HepG2 (cell line): ENCODE data around the gene MAP1LC3A. TPM values are rescaled to one million over a fixed set of nuclear protein-coding genes. Genes with fewer than 3 reads are reported as not detected.

ENCODE experiments used
- BCL6 ChIP-seq: IDR thresholded peaks from 2 replicates; pipeline ENCODE4 v1.6.1; 2016; ENCODE audit warnings: missing genetic modification reagents, missing compliant biosample characterization
- CBX5 ChIP-seq: sonication (generic); formaldehyde crosslinking; IDR thresholded peaks from 2 replicates; pipeline ENCODE4 v1.4.0; 2020; ENCODE audit warnings: missing genetic modification reagents, borderline replicate concordance
- ELF1 ChIP-seq: sonication (generic); formaldehyde crosslinking; IDR thresholded peaks from 2 replicates; pipeline ENCODE4 v1.4.0; 2020; ENCODE audit warnings: missing genetic modification reagents
- FLYWCH1 ChIP-seq: sonication (generic); formaldehyde crosslinking; IDR thresholded peaks from 2 replicates; pipeline ENCODE4 v1.8.1; 2023; ENCODE audit warnings: mild to moderate bottlenecking, missing genetic modification reagents
- HNRNPH1 ChIP-seq: fragments of 200-400 bp; formaldehyde crosslinking; optimal IDR thresholded peaks from 2 replicates; pipeline ENCODE3; 2017; ENCODE audit warnings: mild to moderate bottlenecking, low read depth, low read length
- KLF12 ChIP-seq: sonication (generic); formaldehyde crosslinking; IDR thresholded peaks from 2 replicates; pipeline ENCODE4 v1.4.0; 2020; ENCODE audit warnings: missing genetic modification reagents, borderline replicate concordance
- MXI1 ChIP-seq: IDR thresholded peaks from 3 replicates; pipeline ENCODE4 v1.6.1; 2012; ENCODE audit warnings: low read depth, low read length, inconsistent platforms, borderline replicate concordance
- NCOA2 ChIP-seq: sonication (generic); formaldehyde crosslinking; IDR thresholded peaks from 2 replicates; pipeline ENCODE4 v1.8.0; 2022; ENCODE audit warnings: inconsistent platforms
- NFE2 ChIP-seq: sonication (generic); formaldehyde crosslinking; IDR thresholded peaks from 2 replicates; pipeline ENCODE4 v1.4.0; 2020; ENCODE audit warnings: missing genetic modification reagents
- SMYD3 ChIP-seq: sonication (generic); formaldehyde crosslinking; IDR thresholded peaks from 2 replicates; pipeline ENCODE4 v1.8.1; 2023; ENCODE audit warnings: mild to moderate bottlenecking, missing genetic modification reagents
- SOX13 ChIP-seq, 3 experiments: fragments of 450-650 bp in 1 of 3; sonication (generic) in 1 of 3; formaldehyde crosslinking in 1 of 3; IDR thresholded peaks in 2 of 3; conservative IDR thresholded peaks in 1 of 3; 2 replicates each; pipeline versions ENCODE4 v1.5.0 to v1.6.1; 2016 to 2020; ENCODE audit warnings: antibody characterized with exemption in 1 of 3, mild to moderate bottlenecking in 1 of 3, missing compliant biosample characterization in 1 of 3, missing genetic modification reagents in 1 of 3, moderate library complexity in 1 of 3
- ZNF205 ChIP-seq: IDR thresholded peaks from 2 replicates; pipeline ENCODE4 v1.6.1; 2018; ENCODE audit warnings: missing biosample characterization, missing genetic modification reagents
- ZNF441 ChIP-seq: sonication (generic); formaldehyde crosslinking; IDR thresholded peaks from 2 replicates; pipeline ENCODE4 v1.7.0; 2021; ENCODE audit warnings: missing genetic modification reagents, borderline replicate concordance
- ZNF496 ChIP-seq: sonication (generic); formaldehyde crosslinking; IDR thresholded peaks from 2 replicates; pipeline ENCODE4 v1.8.1; 2023; ENCODE audit warnings: mild to moderate bottlenecking, moderate library complexity, missing genetic modification reagents; ENCODE audit not compliant: insufficient replicate concordance
- ZNF543 ChIP-seq: sonication (generic); formaldehyde crosslinking; IDR thresholded peaks from 2 replicates; pipeline ENCODE4 v1.4.0; 2020; ENCODE audit warnings: mild to moderate bottlenecking, missing genetic modification reagents
- ZNF768 ChIP-seq: sonication (generic); formaldehyde crosslinking; IDR thresholded peaks from 2 replicates; pipeline ENCODE4 v1.4.0; 2020; ENCODE audit warnings: missing genetic modification reagents
- polyA plus RNA-seq, 8 experiments: library from polyadenylated mRNA; depleted of rRNA in 3 of 8; stranded (reverse) in 7 of 8; unstranded in 1 of 8; fragments of >200 nt; fragmentation: Illumina TruSeq in 4 of 8; extraction: Trizol in 4 of 8; gene quantifications; 2 replicates each; pipeline versions ENCODE4 v1.2.1 to v1.2.3, GENCODE V29; 2011 to 2016; ENCODE audit warnings: low read depth in 4 of 8, missing spikeins in 1 of 8, mixed read lengths in 1 of 8; ENCODE audit not compliant: insufficient read depth in 1 of 8
- total RNA-seq, 5 experiments: library from RNA; depleted of rRNA; stranded (reverse); fragments of >200 nt; fragmentation: Illumina TruSeq; extraction: Trizol; gene quantifications; 2 replicates each; pipeline ENCODE4 v1.2.3, GENCODE V29; 2016; ENCODE audit warnings: low read depth in 1 of 5
- TF ChIP-seq, protein P1 (sequence below): sonication (generic); formaldehyde crosslinking; IDR thresholded peaks from 2 replicates; pipeline ENCODE4 v1.5.1; 2020; ENCODE audit warnings: missing genetic modification reagents, mild to moderate bottlenecking, borderline replicate concordance
- TF ChIP-seq, protein P2 (sequence below): sonication (generic); formaldehyde crosslinking; IDR thresholded peaks from 2 replicates; pipeline ENCODE4 v1.5.1; 2020; ENCODE audit warnings: mild to moderate bottlenecking, moderate library complexity, missing genetic modification reagents
- TF ChIP-seq, protein P3 (sequence below): sonication (generic); formaldehyde crosslinking; IDR thresholded peaks from 2 replicates; pipeline ENCODE4 v1.8.1; 2022; ENCODE audit warnings: mild to moderate bottlenecking, missing genetic modification reagents
- TF ChIP-seq, protein P4 (sequence below): sonication (generic); formaldehyde crosslinking; IDR thresholded peaks from 2 replicates; pipeline ENCODE4 v1.5.0; 2020; ENCODE audit warnings: mild to moderate bottlenecking, missing genetic modification reagents

Gene MAP1LC3A
- total and polyA plus RNA-seq, 2 of the 13 experiments (the other 11 are each of a cell fraction or from before 2014, with no cell fraction given): not detected

DNA sequence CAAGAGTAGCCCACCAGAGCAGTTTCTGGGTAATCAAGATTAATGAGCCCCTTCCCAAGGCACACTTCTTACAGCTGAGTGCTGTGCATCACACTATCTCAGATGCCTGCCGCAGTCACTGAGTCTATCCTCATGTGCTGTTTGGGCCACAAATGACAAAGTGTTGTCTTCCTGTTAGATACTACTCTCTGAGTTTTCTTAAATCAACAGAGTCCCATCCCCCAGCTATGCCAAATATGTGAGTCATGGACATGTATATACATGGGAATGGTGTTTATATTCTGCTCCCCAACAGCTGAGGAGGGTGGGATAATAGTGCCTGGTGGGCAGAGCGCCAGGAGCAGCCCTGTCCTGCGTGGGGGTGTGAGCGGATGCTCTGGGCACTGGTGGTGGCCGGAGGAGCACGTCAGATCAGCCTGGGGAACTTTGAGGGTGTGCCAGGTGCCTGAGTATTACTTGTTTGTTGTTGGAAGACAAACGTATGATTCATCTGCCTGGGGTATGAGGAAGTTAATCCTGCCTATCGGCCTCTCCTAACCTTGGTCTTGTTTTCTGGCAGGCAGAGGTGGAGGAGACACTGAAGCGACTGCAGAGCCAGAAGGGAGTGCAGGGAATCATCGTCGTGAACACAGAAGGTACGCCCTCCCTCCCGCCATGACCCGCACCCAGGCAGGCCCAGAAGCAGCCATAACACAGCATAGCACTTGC, 32.7 kb upstream of the MAP1LC3A start (continued):
- 0 out of 2 replicates have a peak, but pooled peaks have one; percentile 49 for TF ChIP-seq ZNF441 (CRISPR knock-in tag)
- peak; percentile 80; the same call in 1 of the 2 replicates for TF ChIP-seq ZNF543 (CRISPR knock-in tag)
- TF ChIP-seq, protein P1, sequence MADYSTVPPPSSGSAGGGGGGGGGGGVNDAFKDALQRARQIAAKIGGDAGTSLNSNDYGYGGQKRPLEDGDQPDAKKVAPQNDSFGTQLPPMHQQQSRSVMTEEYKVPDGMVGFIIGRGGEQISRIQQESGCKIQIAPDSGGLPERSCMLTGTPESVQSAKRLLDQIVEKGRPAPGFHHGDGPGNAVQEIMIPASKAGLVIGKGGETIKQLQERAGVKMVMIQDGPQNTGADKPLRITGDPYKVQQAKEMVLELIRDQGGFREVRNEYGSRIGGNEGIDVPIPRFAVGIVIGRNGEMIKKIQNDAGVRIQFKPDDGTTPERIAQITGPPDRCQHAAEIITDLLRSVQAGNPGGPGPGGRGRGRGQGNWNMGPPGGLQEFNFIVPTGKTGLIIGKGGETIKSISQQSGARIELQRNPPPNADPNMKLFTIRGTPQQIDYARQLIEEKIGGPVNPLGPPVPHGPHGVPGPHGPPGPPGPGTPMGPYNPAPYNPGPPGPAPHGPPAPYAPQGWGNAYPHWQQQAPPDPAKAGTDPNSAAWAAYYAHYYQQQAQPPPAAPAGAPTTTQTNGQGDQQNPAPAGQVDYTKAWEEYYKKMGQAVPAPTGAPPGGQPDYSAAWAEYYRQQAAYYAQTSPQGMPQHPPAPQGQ (CRISPR knock-in tag): no peak
- peak; percentile 66; the same call in 1 of the 3 replicates for TF ChIP-seq MXI1
- TF ChIP-seq SMYD3 (CRISPR knock-in tag): peak; percentile 78; the same call in 1 of the 2 replicates
- peak; percentile 92; the same call in 1 of the 2 replicates for TF ChIP-seq CBX5 (CRISPR knock-in tag)
- TF ChIP-seq ZNF496 (CRISPR knock-in tag): no peak
- TF ChIP-seq ZNF205 (CRISPR knock-in tag): peak; percentile 91
- TF ChIP-seq FLYWCH1 (CRISPR knock-in tag): no peak
- peak; percentile 90 for TF ChIP-seq ELF1
- TF ChIP-seq, protein P2, sequence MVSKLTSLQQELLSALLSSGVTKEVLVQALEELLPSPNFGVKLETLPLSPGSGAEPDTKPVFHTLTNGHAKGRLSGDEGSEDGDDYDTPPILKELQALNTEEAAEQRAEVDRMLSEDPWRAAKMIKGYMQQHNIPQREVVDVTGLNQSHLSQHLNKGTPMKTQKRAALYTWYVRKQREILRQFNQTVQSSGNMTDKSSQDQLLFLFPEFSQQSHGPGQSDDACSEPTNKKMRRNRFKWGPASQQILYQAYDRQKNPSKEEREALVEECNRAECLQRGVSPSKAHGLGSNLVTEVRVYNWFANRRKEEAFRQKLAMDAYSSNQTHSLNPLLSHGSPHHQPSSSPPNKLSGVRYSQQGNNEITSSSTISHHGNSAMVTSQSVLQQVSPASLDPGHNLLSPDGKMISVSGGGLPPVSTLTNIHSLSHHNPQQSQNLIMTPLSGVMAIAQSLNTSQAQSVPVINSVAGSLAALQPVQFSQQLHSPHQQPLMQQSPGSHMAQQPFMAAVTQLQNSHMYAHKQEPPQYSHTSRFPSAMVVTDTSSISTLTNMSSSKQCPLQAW (CRISPR knock-in tag): peak; percentile 92
- TF ChIP-seq SOX13 (IDR thresholded peaks at IDR 0.05): peak; percentile 55
- TF ChIP-seq SOX13 (CRISPR knock-in tag; conservative IDR thresholded peaks at IDR 0.05 in 1 of 2, IDR thresholded peaks at IDR 0.05 in 1 of 2): peak; percentile 17 to 85; a peak in 2 of 4 replicates
- TF ChIP-seq, protein P3, sequence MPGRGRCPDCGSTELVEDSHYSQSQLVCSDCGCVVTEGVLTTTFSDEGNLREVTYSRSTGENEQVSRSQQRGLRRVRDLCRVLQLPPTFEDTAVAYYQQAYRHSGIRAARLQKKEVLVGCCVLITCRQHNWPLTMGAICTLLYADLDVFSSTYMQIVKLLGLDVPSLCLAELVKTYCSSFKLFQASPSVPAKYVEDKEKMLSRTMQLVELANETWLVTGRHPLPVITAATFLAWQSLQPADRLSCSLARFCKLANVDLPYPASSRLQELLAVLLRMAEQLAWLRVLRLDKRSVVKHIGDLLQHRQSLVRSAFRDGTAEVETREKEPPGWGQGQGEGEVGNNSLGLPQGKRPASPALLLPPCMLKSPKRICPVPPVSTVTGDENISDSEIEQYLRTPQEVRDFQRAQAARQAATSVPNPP (CRISPR knock-in tag): no peak
- TF ChIP-seq HNRNPH1: no peak
- TF ChIP-seq NFE2: no peak
- TF ChIP-seq ZNF768 (CRISPR knock-in tag): peak; percentile 39
- TF ChIP-seq KLF12 (CRISPR knock-in tag): no peak
- peak; percentile 82; the same call in 1 of the 2 replicates for TF ChIP-seq NCOA2 (CRISPR knock-in tag)
- TF ChIP-seq, protein P4, sequence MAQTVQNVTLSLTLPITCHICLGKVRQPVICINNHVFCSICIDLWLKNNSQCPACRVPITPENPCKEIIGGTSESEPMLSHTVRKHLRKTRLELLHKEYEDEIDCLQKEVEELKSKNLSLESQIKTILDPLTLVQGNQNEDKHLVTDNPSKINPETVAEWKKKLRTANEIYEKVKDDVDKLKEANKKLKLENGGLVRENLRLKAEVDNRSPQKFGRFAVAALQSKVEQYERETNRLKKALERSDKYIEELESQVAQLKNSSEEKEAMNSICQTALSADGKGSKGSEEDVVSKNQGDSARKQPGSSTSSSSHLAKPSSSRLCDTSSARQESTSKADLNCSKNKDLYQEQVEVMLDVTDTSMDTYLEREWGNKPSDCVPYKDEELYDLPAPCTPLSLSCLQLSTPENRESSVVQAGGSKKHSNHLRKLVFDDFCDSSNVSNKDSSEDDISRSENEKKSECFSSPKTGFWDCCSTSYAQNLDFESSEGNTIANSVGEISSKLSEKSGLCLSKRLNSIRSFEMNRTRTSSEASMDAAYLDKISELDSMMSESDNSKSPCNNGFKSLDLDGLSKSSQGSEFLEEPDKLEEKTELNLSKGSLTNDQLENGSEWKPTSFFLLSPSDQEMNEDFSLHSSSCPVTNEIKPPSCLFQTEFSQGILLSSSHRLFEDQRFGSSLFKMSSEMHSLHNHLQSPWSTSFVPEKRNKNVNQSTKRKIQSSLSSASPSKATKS (CRISPR knock-in tag): no peak
- TF ChIP-seq BCL6 (CRISPR knock-in tag): peak; percentile 79
